Measurements from ENCODE around the gene HOXB8. TPM values are rescaled to one million over a fixed set of nuclear protein-coding genes. Genes with fewer than 3 reads are reported as not detected.
A peak's percentile ranks its signal among the peaks of the same experiment; 100 is the strongest.

Gene HOXB8
- total RNA-seq, 1 donor from 2014 or later, result 1.2 TPM

GRCh38 chr17:48610282-48611211, 4.5 kb downstream of the HOXB8 start, which contains the start of gene HOXB7:
HOXB7 (minus strand) TSS chr17:48611017; CDS start chr17:48610918, 99 bp downstream.
- DNase-seq, result peak; percentile 82

GRCh38 chr17:48609759-48610281, 5.3 kb downstream of the HOXB8 start:
- no peak for DNase-seq

- no peak for DNase-seq
Measured at GRCh38 chr17:48609033-48609432, 6.1 kb downstream of the HOXB8 start.

- no peak for DNase-seq
Measured at GRCh38 chr17:48608494-48608834, 6.6 kb downstream of the HOXB8 start.

GRCh38 chr17:48606892-48607614, 8.0 kb downstream of the HOXB8 start:
- DNase-seq, result no peak

- DNase-seq, result peak; percentile 29
Measured at GRCh38 chr17:48605991-48606891, 8.9 kb downstream of the HOXB8 start.

- DNase-seq, result peak; percentile 36
Measured at GRCh38 chr17:48605409-48605919, 9.6 kb downstream of the HOXB8 start.

- DNase-seq, result peak; percentile 82
Measured at GRCh38 chr17:48604770-48605329, 10.2 kb downstream of the HOXB8 start, which contains the start of gene HOXB6. HOXB6 (minus strand) TSS chr17:48604986; CDS start chr17:48598150, 6,836 bp downstream.

- DNase-seq, result no peak
Measured at GRCh38 chr17:48603959-48604769, 10.9 kb downstream of the HOXB8 start.

GRCh38 chr17:48601539-48602425, 13.3 kb downstream of the HOXB8 start:
- no peak for DNase-seq

- DNase-seq, result no peak
Measured at GRCh38 chr17:48601207-48601538, 13.9 kb downstream of the HOXB8 start.

GRCh38 chr17:48600244-48601098, 14.6 kb downstream of the HOXB8 start:
- DNase-seq, result no peak

- DNase-seq, result no peak
Measured at GRCh38 chr17:48599354-48599753, 15.7 kb downstream of the HOXB8 start.

- DNase-seq, result peak; percentile 30
Measured at GRCh38 chr17:48598736-48599135, 16.4 kb downstream of the HOXB8 start.

- DNase-seq, result peak; percentile 71
Measured at GRCh38 chr17:48597778-48598631, 17.1 kb downstream of the HOXB8 start.

GRCh38 chr17:48597528-48597777, 17.6 kb downstream of the HOXB8 start:
- DNase-seq, result no peak

- DNase-seq, result peak; percentile 30
Measured at GRCh38 chr17:48596735-48597527, 18.2 kb downstream of the HOXB8 start.
